Activated naive CD8-positive, alpha-beta T cell treated with anti-CD3 and anti-CD28 coated beads for 36 hours (primary cell): Measurements from ENCODE around the gene ANXA6. TPM values are rescaled to one million over a fixed set of nuclear protein-coding genes. Genes with fewer than 3 reads are reported as not detected.
"Not testable (repeated sequence)": the region's sequence is repeated elsewhere in the genome, so short reads cannot be mapped to it uniquely, and the experiment has no call there.

Experiments
- DNase-seq: peaks from one replicate; pipeline ENCODE4 v3.0.0; 2021
- H3K27ac Mint-ChIP-seq: one replicate; pipeline ENCODE4 v1.8.0; 2022; ENCODE audit warnings: mild to moderate bottlenecking, moderate library complexity, mixed read lengths
- H3K27me3 Mint-ChIP-seq: one replicate; pipeline ENCODE4 v1.8.0; 2022; ENCODE audit warnings: mild to moderate bottlenecking, mixed read lengths
- H3K36me3 Mint-ChIP-seq: one replicate; pipeline ENCODE4 v1.8.0; 2021; ENCODE audit warnings: mild to moderate bottlenecking, mixed read lengths
- H3K4me1 Mint-ChIP-seq: one replicate; pipeline ENCODE4 v1.8.0; 2021; ENCODE audit warnings: mixed read lengths
- H3K4me3 Mint-ChIP-seq: one replicate; pipeline ENCODE4 v1.8.0; 2022; ENCODE audit warnings: mild to moderate bottlenecking, moderate library complexity, mixed read lengths
- H3K9me3 Mint-ChIP-seq: one replicate; pipeline ENCODE4 v1.8.0; 2022; ENCODE audit warnings: mixed read lengths
- total RNA-seq, 2 experiments: library from RNA; stranded (reverse); gene quantifications; one replicate each; pipeline ENCODE4 v1.2.3, GENCODE V29; 2021

Gene ANXA6
- 100 to 1,000 TPM; 407 to 417 TPM for total RNA-seq

- DNase-seq: peak; percentile 79
- H3K9me3 Mint-ChIP-seq: no peaks in the 10 kb centered on the region
- peak within 1 kb of the TSS; percentile 92 for H3K27ac Mint-ChIP-seq
- peaks cover 33% of the 10 kb centered on the region for H3K36me3 Mint-ChIP-seq
- H3K4me1 Mint-ChIP-seq: peaks cover 41% of the 10 kb centered on the region
- no peaks in the 10 kb centered on the region for H3K27me3 Mint-ChIP-seq
- H3K4me3 Mint-ChIP-seq: peak within 1 kb of the TSS; percentile 92
Observed at GRCh38 chr5:151157426-151158286, at the start of gene ANXA6. Gene ANXA6, minus strand, starts transcription at chr5:151157779. Its CDS starts 9,878 bp downstream, at chr5:151147901.

GRCh38 chr5:151205411-151205810 lies 47.8 kb upstream of the ANXA6 start:
- no peaks in the 10 kb centered on the region for H3K27me3 Mint-ChIP-seq
- DNase-seq: no peak
- H3K36me3 Mint-ChIP-seq: peaks cover 40% of the 10 kb centered on the region
- peaks cover 68% of the 10 kb centered on the region for H3K4me1 Mint-ChIP-seq
- H3K9me3 Mint-ChIP-seq: no peaks in the 10 kb centered on the region
- H3K27ac Mint-ChIP-seq: peak overlapping the region; percentile 64
- no peak overlapping the region for H3K4me3 Mint-ChIP-seq

GRCh38 chr5:151204051-151204450 lies 46.5 kb upstream of the ANXA6 start:
- H3K9me3 Mint-ChIP-seq: no peaks in the 10 kb centered on the region
- H3K36me3 Mint-ChIP-seq: peaks cover 36% of the 10 kb centered on the region
- H3K4me3 Mint-ChIP-seq: no peak overlapping the region
- peaks cover 60% of the 10 kb centered on the region for H3K4me1 Mint-ChIP-seq
- no peak for DNase-seq
- H3K27me3 Mint-ChIP-seq: no peaks in the 10 kb centered on the region
- H3K27ac Mint-ChIP-seq: no peak overlapping the region

- Mint-ChIP-seq H3K4me1 (peaks cover 56% of the 10 kb centered on the region), H3K36me3 (peaks cover 29% of the 10 kb centered on the region), H3K27me3 (no peaks in the 10 kb centered on the region), H3K4me3 (peak overlapping the region; percentile 45), H3K27ac (peak overlapping the region; percentile 90), H3K9me3 (no peaks in the 10 kb centered on the region)
- DNase-seq: peak; percentile 52
Observed at GRCh38 chr5:151202381-151203139, 45.0 kb upstream of the ANXA6 start.

- Mint-ChIP-seq H3K4me3 (no peak overlapping the region), H3K27me3 (no peaks in the 10 kb centered on the region), H3K36me3 (peaks cover 41% of the 10 kb centered on the region), H3K27ac (peak overlapping the region; percentile 26), H3K9me3 (no peaks in the 10 kb centered on the region), H3K4me1 (peaks cover 62% of the 10 kb centered on the region)
- DNase-seq: no peak
Observed at GRCh38 chr5:151200913-151201595, 43.5 kb upstream of the ANXA6 start.

- no peak overlapping the region for H3K4me3 Mint-ChIP-seq
- H3K27ac Mint-ChIP-seq: peak overlapping the region; percentile 11
- H3K9me3 Mint-ChIP-seq: no peaks in the 10 kb centered on the region
- H3K4me1 Mint-ChIP-seq: peaks cover 60% of the 10 kb centered on the region
- H3K36me3 Mint-ChIP-seq: peaks cover 47% of the 10 kb centered on the region
- no peak for DNase-seq
- H3K27me3 Mint-ChIP-seq: no peaks in the 10 kb centered on the region
Observed at GRCh38 chr5:151199581-151200185, 42.1 kb upstream of the ANXA6 start.

- Mint-ChIP-seq H3K4me3 (no peak overlapping the region), H3K4me1 (peaks cover 60% of the 10 kb centered on the region), H3K36me3 (peaks cover 51% of the 10 kb centered on the region), H3K27me3 (no peaks in the 10 kb centered on the region), H3K9me3 (no peaks in the 10 kb centered on the region), H3K27ac (no peak overlapping the region)
- DNase-seq: no peak
Observed at GRCh38 chr5:151198861-151199260, 41.3 kb upstream of the ANXA6 start.

- DNase-seq, H3K9me3 Mint-ChIP-seq, H3K27me3 Mint-ChIP-seq, H3K4me3 Mint-ChIP-seq: not testable (repeated sequence)
- Mint-ChIP-seq H3K36me3 (peaks cover 56% of the 10 kb centered on the region), H3K4me1 (peaks cover 56% of the 10 kb centered on the region), H3K27ac (peak overlapping the region; percentile 83)
Observed at GRCh38 chr5:151197291-151197600, 39.7 kb upstream of the ANXA6 start.

- no peak overlapping the region for H3K4me3 Mint-ChIP-seq
- H3K27ac Mint-ChIP-seq: peak overlapping the region; percentile 83
- H3K36me3 Mint-ChIP-seq: peaks cover 57% of the 10 kb centered on the region
- no peaks in the 10 kb centered on the region for H3K27me3 Mint-ChIP-seq
- no peak for DNase-seq
- peaks cover 12% of the 10 kb centered on the region for H3K9me3 Mint-ChIP-seq
- H3K4me1 Mint-ChIP-seq: peaks cover 58% of the 10 kb centered on the region
Observed at GRCh38 chr5:151196556-151197290, 39.1 kb upstream of the ANXA6 start.

GRCh38 chr5:151195622-151196021 lies 38.0 kb upstream of the ANXA6 start:
- Mint-ChIP-seq H3K4me3 (no peak overlapping the region), H3K27ac (peak overlapping the region; percentile 83), H3K36me3 (peaks cover 62% of the 10 kb centered on the region), H3K9me3 (peaks cover 20% of the 10 kb centered on the region), H3K4me1 (peaks cover 62% of the 10 kb centered on the region), H3K27me3 (no peaks in the 10 kb centered on the region)
- DNase-seq: no peak

GRCh38 chr5:151192626-151193025 lies 35.0 kb upstream of the ANXA6 start:
- H3K4me1 Mint-ChIP-seq: peaks cover 56% of the 10 kb centered on the region

GRCh38 chr5:151191661-151192060 lies 34.1 kb upstream of the ANXA6 start:
- Mint-ChIP-seq H3K36me3 (peaks cover 74% of the 10 kb centered on the region), H3K4me1 (peaks cover 47% of the 10 kb centered on the region), H3K9me3 (peaks cover 34% of the 10 kb centered on the region), H3K27ac (peak overlapping the region; percentile 57), H3K4me3 (no peak overlapping the region), H3K27me3 (no peaks in the 10 kb centered on the region)
- DNase-seq: no peak

More at GRCh38 chr5:151192626-151193025, 35.0 kb upstream of the ANXA6 start:
- no peaks in the 10 kb centered on the region for H3K27me3 Mint-ChIP-seq
- DNase-seq: no peak
- peaks cover 81% of the 10 kb centered on the region for H3K36me3 Mint-ChIP-seq
- peaks cover 34% of the 10 kb centered on the region for H3K9me3 Mint-ChIP-seq
- H3K4me3 Mint-ChIP-seq: no peak overlapping the region
- no peak overlapping the region for H3K27ac Mint-ChIP-seq

- no peak for DNase-seq
- Mint-ChIP-seq H3K27ac (no peak overlapping the region), H3K36me3 (peaks cover 59% of the 10 kb centered on the region), H3K27me3 (no peaks in the 10 kb centered on the region), H3K9me3 (peaks cover 34% of the 10 kb centered on the region), H3K4me3 (no peak overlapping the region), H3K4me1 (peaks cover 31% of the 10 kb centered on the region)
Observed at GRCh38 chr5:151189151-151189550, 31.6 kb upstream of the ANXA6 start.

- Mint-ChIP-seq H3K27ac (no peak overlapping the region), H3K9me3 (peaks cover 22% of the 10 kb centered on the region), H3K36me3 (peaks cover 38% of the 10 kb centered on the region), H3K4me1 (peaks cover 21% of the 10 kb centered on the region), H3K4me3 (no peak overlapping the region), H3K27me3 (no peaks in the 10 kb centered on the region)
- no peak for DNase-seq
Observed at GRCh38 chr5:151186538-151186937, 29.0 kb upstream of the ANXA6 start.
